ENCODE measurements around the gene ZFP36L1.

- TF ChIP-seq CTCF (IDR thresholded peaks at IDR 0.05) (no peak), POLR2A (IDR thresholded peaks at IDR 0.05) (no peak)
These were observed 51.4 kb downstream of the ZFP36L1 start for GRCh38 chr14:68741477-68741791.
